Hematopoietic multipotent progenitor cell treated with erythropoietin and hydrocortisone succinate and interleukin-3 and kit ligand, for 6 days (in vitro differentiated cells): Measurements from ENCODE around the gene MYOF.
"Not testable (repeated sequence)": the region's sequence is repeated elsewhere in the genome, so short reads cannot be mapped to it uniquely, and the experiment has no call there.

Source experiments
- DNase-seq: peaks from one replicate; pipeline ENCODE4 v3.0.0-alpha.2; 2015

Gene MYOF

GRCh38 chr10:93287775-93288174, 194.4 kb downstream of the MYOF start:
- DNase-seq: no peak

GRCh38 chr10:93284246-93284645, 197.9 kb downstream of the MYOF start:
- DNase-seq: not testable (repeated sequence)

DNA sequence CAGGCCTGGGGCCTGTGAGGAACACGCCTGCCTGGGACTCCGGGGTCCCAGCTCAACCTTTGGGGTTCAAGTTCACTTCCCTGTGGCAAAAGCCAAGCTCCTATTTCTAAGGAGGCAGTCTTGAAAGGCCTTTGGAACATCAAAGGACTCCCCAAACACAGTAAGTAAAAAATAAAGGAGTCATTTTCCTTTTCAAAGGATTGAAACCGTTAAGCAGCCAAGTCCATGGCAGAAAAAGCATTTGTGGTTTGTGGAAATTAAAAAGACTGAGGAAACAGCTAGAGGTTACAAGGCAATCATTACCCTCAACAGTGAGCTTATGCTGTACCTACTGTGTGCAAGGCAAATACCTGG, 200.8 kb downstream of the MYOF start:
- DNase-seq: no peak

DNA sequence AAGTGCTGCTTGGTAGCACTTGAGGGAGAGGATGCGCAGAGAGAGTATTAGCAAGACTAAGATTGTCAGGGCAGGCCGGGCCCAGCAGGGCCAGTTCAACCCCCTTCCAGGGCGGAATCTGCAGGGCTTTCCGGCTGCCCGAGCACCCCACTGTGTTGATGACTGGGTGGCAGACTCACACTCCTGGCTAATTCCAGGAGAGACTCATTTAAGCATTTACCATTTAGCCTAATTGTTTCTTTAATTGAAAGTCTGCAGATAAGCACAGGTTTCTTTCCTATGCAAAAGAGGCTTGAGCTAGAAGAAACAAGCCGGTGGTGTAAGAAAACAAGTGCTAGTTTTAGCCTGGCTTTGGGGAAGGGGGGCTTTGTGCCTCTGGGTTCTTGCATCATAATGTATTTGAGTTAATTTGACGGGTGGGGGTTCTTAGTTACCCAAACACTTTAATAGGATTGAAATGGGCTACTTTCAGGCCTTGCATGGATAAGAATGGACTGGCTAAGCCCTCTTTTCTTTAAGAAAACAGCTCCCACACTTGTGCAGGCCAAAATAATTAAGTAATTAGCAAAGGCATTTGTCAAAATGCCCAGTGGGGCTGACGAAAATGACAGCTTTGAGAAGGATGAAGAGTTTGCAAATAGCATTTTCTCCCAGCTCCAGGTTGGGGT, 201.3 kb downstream of the MYOF start:
- DNase-seq: no peak

DNA sequence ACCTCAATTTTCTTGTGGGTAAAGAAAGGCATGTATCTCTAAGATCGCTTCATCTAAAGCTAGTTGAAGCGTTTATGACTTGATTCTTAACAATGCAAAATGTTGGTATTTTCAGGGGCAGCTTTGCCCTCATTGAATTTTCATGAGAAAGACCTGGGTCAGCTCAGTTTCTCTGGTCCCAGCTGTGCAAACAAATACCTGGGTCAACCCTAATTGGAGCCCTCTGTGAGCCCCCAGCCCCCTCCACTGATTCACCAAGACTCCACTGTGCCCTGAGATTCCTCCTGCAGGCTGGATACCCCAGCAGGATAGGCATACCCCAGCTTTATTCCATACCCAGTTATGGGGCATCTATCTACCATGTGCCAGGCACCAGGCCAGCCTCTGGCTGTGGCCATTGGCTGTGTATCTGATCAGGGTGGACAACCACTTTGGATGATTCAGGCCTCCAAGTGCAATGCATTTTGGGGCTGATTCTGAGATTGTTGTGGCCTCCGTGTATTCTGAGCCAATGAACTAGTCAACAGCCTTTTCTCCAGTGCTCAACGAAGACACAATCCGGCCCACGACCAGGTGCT, 201.9 kb downstream of the MYOF start:
- no peak for DNase-seq

GRCh38 chr10:93277360-93277759, 204.8 kb downstream of the MYOF start:
- DNase-seq: no peak

GRCh38 chr10:93274419-93274818, 207.7 kb downstream of the MYOF start:
- no peak for DNase-seq

GRCh38 chr10:93272884-93273675, 209.1 kb downstream of the MYOF start:
- DNase-seq: no peak

DNA sequence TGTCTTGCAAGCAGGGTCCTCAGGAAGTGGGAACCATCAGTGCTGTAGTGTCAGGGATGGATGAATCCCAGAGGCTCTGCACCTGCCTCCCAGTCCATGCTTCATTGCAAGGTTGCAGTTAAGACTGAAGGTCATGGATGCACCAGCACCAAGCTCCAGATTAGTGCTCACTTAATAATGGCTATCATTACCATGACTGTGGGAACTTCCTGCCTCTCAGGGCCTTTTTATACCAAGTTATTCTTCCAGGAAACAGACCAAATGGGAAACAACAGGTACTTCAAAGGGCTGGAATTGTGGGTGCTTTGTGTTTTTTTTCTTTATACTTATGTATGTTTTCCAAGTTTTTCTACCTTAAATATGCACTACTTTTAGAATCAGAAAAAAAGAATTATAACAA, 210.8 kb downstream of the MYOF start:
- no peak for DNase-seq

DNA sequence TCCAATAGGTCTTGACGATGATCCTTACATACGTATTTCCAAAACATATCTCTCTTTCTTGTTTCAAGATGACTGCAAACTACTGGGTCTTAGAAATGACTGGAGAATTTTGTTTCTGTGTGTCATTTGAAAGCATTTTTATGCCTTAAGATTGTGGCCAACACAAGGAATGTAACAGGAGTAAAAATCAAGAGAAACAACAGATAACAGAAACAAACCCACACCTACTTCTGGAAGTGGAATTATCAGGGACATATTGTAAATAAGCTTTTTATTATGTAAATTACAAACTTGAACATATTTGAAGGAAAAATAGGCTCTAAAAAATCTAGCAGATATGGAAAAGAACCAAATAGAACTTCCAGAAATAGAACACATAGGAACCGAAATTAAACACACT, 212.9 kb downstream of the MYOF start:
- DNase-seq: no peak

- DNase-seq: no peak
These were observed 214.1 kb downstream of the MYOF start for GRCh38 chr10:93268021-93268420.

GRCh38 chr10:93267521-93267920, 214.6 kb downstream of the MYOF start:
- DNase-seq: no peak

DNA sequence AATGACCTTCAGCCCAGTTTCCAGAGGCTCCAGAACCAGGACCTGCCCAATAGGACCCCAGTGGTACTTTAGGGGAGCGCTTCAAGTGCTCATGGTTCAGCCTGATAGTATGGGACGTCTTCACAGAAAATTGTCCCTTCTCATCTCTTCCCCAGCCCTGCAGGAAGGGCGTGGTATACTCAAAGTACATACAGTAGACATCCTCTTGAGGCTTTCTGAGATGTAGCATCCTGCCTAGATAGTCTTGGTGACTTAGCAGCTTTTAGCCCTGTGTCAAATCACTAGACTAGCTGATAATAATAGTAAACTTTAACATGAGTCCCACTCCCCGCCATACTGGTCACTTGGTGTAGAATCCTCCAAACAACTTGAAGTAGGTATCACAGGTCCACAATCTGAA, 215.3 kb downstream of the MYOF start:
- DNase-seq: no peak

DNA sequence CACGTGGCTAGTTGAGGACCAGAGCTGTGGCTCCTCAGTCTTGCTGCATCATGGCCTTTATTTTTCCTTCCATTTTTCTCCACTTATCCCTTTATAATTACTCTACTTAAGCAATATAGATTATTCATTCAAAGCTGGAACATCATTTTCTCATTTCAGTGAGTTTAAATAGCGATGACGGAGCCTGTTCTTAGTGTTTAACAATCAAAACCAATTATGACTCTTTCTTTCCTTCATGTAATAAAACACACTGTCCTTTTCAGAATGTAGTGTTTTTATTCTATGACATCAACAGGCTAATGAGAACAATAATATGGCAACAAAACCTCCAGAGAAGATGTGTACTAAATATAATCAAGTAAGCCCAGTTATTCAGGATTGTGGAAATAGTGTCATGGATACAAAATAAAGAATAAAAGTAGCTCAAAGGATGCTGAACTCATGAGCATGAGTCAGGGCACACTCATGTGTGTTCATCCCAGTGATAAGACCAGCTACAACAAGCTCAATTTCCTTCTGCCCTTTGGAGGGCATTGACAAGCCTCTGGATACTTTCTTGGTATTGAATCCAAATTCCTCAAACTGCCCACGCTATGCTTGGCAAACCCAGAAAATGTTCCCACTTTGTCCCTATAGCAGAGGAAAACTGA, 220.0 kb downstream of the MYOF start:
- no peak for DNase-seq

DNA sequence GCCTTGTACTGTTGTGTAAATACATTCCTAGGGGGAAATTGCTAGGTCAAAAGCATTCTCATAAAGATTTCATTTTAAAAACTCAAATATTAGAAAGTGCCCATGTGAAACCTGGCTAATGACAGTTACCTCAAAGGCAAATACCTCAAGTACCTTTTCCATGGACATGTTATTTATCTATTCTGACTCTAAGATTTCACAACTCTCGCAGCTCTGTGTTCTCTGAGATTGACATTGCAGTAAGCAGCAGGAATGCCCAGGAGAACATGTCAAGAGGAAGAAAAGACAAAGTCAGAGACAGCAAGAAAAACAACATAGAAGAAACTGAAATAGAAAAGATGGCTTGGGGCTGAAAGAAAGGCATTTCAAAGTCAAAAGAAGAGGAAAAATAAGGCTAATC, 221.0 kb downstream of the MYOF start:
- DNase-seq: no peak

- no peak for DNase-seq
These were observed 223.0 kb downstream of the MYOF start for GRCh38 chr10:93259126-93259525.
